GM23248 (cell line): Measurements from ENCODE around the gene ITFG1.
"Not testable (repeated sequence)": the region's sequence is repeated elsewhere in the genome, so short reads cannot be mapped to it uniquely, and the experiment has no call there.

Source experiments
- EZH2 ChIP-seq: fragments of 200-600 bp; sonication (generic); IDR thresholded peaks from 2 replicates; pipeline ENCODE4 v1.6.1; 2018; ENCODE audit warnings: antibody characterized with exemption, mild to moderate bottlenecking; ENCODE audit not compliant: insufficient read depth, poor library complexity, severe bottlenecking
- EZH2phosphoT487 ChIP-seq: fragments of 200-600 bp; sonication (generic); IDR thresholded peaks from 2 replicates; pipeline ENCODE4 v1.6.1; 2018; ENCODE audit warnings: antibody characterized with exemption, moderate library complexity, mild to moderate bottlenecking, low read depth; ENCODE audit not compliant: insufficient read depth

DNA sequence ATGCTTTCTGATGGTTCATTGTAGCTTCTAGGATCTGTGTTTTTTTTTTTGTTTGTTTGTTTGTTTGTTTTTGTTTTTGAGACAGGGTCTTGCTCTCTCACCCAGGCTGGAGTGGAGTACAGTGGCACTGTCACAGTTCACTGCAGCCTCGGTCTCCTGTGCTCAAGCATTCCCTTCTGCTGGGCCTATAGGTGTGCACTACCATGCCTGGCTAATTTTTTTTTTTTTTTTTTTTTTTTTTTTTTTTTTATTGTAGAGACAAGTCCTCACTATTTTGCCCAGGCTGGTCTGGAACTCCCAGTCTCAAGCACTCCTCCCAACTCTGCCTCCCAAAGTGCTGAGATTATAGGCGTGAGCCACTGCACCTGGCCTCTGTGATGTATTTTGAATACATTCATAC, 12.1 kb upstream of the ITFG1 start:
- not testable (repeated sequence) for TF ChIP-seq EZH2phosphoT487, EZH2
